Measurements from ENCODE around the gene RAB24. TPM values are rescaled to one million over a fixed set of nuclear protein-coding genes. Genes with fewer than 3 reads are reported as not detected.
"Not testable (repeated sequence)": the region's sequence is repeated elsewhere in the genome, so short reads cannot be mapped to it uniquely, and the experiment has no call there.

The RAB24 gene
- polyA plus RNA-seq, 3 donors, result 30.0 to 33.6 (median 30.9) TPM

DNA sequence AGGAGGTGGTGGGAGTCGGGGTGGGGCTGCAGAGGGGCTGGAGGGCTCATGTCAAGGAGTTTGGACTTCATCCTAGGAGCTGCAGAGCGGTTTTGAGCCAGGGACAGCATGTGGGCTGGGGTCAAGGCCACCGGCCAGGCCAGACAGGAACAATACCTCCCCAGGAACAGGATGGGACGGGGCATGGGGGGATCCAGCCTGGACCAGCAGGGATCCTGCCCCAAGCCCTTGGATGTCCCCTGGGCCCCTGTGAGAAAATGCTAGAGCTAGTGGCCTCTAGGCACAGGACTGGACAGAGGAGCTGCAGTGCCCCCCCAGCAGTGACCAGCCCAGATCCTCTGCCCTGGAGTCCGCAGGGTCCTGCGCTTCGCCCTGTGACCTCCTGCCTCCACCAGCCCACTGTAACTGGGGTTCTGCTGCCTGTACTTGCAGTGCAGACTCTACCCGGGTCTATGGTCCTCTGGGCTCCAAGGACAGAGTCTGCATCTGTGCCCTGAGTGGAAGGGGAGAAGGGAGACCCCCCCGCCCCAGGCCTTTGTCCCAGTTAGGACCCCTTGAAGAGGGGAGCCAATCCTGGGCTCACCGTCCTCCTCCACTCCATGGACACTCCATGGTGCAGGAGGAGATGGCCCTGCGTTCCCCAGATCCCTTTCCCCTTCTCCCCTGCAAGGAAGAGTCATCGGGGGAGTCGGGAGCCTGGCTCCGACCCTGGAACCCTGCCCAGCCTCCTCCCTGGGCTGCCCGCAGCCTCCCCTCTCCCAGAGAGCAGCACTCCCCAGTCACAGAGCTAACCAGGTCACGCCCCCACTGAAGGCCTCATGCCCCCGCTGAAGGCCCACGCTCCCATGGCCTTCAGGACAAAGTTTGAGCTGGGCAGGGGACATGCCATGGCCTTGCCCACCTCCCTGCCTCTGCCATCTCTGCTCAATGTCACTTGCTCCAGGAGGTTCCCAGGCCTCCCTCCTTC is 11.1 kb upstream of the RAB24 start:
- no peak for DNase-seq

DNA sequence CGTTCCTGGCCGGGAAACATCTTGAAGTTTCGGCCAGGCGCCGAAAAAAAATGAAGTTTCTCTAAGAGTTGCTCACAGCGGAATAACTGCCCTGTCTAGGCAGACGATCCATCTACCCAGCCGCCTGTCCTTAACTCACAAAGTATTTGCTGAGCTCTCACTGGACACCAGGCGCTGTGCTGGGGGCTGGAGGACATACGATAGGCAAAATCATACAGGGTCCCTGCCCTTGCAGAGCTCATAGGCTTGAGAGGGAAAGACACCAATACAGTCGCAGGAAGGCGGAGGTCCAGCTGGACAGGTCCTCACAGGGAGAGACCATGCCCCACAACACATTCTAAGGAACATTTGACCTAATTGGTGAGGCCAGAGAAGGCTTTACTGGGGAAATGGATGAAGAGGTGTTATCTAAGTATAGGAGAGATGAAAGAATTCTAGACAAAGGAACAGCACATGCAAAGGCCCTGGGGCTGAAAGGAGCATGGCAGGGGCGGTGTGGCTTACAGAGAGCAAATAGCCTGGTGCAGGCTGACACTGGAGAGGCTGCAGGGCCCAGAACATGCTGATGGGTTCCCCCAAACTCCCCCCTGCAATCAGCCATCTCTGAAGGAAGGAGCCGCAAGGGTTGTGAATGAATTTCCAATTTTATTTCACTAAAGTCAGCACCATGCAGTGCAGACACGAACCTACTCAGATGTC is 10.2 kb upstream of the RAB24 start:
- DNase-seq, result no peak

DNA sequence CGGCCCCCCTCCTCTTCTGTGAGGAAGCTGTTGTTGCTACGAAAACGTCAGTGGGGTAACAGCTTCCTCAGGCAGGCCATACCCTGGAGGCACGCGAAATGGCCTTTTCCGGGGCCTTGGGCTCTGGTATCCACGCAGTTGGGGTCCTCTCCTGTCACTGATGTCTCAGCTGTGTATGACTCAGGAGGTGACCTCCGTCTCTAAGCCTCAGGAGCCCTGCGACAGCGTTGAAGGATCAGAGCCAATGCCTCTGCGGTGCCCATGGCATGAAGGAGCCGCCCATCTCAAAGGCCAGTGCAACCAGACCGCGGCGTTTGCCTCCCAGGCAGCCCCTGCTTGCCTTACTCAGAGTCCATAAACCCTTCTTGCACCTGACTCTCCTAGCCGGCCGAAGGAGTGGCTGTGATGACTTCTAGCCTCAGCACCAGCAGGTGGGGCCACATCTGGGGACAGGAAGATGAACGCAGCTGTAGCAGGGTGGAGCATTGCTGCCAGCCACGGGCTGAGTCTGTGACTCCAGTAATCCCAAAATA is 9.2 kb upstream of the RAB24 start:
- no peak for DNase-seq

DNA sequence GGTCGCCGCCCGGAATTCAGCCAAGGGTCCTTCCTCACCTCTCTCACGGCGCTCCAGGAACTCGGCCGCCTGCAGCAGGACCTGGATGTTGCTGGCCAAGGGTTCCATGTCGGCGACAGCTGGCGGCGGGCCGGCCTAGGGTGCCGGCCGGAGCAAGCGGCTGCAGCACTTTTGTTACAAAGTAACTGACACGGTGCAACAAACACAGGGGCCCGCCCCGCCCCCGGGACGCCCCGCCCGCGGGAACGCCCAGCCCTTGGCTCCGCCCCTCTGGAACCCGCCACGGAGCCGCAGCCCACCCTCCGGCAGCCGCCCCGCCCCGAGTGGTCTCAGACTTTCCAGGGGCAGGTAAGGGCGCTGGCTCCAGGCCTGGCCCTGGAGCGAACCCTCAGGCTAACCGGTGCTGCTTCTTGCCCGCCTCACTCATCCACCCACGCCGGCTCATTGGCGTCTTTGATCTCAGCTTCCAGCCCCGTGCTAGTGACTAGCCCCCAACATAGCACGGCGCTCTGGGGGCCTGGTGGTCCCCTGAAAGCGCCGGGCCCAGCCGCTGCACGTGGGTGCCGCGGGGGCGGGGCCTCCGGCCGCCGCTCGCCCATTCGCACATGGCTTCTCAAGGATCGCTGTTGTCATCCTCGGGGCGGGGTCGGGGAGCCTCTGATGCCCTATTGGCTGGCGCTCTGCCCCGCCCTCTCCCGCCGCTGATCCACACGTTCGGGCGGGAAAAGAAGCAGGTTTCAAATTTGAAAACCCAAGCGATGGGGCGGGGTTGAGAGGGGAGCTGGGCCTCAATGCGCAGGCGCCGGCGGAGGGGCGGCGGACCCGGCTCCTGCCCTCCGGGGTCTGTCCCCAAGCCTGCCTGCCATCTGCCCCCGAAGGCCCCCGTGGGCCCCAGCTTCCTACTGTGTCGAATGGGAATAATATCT is 8.5 kb upstream of the RAB24 start, which contains the start of gene MXD3:
TSS of gene MXD3 (minus strand) at position 176 of the 926 bp plus-strand sequence. CDS start at position 108, 68 bp downstream.
- DNase-seq, result peak; percentile 96

DNA sequence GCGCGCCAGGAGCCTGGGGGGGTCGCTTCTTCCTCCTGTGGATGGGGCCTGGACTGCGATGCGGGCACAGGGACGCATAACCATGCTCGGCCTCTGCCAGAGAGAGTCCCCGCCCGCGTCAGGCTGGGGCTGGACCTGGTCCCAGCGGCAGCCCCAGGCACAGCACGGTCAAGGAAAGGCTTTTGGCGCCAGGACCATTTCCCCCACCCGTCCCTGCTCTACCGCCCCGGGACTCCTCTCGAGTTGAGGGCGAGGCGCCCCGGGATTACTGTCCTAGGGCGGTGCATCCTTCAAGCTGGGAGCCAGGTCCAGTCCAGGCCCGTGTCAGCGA is 7.8 kb upstream of the RAB24 start:
- DNase-seq, result no peak

DNA sequence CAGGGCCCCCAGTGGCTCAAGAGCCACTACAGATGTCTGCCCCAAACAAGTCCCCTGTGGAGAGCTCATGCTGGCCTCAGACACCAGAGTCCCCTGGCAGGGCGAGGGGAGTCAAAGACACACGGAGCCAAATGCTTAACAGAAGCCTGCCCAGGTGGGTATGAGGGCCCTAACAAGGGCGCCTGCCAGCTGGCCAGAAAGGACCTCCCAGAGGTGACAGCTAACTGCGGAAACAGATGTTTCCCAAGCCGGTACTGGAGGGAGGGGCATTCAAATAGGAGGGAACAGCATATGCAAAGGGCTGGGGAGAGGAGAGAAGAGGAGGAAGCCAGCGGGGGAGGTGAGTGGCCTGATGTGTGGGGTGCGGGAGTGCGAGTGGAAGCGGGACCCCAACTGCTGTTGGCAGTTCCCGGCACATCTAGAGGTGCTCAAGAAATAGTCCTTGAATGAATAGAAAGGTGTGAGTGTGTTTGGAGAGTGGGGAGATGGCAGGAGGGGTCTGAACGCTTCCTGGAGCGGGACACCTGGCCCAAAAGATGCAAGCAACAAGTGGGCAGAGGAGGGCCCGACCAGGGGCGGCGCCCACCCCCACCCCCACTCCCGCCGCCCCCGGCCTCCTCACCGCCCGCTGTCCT is 7.4 kb upstream of the RAB24 start:
- no peak for DNase-seq

DNA sequence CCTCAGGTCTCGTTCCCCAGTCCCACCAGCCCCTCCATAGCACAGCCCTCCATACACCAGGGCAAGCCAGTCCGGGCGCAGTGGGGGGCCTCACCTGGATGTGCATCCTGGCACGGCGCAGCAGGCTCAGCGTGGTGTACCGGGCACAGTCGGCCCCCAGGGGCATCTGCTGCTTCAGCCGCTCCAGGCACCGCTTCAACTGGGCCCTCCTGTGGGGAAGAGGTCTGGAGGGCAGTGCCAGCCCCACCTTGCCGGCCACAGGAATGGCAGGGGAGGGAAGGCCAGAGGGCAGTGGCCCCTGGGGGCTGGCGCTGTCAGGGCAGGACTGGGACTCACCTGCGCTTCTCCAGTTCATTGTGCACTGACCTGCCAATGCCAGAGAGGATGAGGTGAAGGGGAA is 6.8 kb upstream of the RAB24 start:
- no peak for DNase-seq

DNA sequence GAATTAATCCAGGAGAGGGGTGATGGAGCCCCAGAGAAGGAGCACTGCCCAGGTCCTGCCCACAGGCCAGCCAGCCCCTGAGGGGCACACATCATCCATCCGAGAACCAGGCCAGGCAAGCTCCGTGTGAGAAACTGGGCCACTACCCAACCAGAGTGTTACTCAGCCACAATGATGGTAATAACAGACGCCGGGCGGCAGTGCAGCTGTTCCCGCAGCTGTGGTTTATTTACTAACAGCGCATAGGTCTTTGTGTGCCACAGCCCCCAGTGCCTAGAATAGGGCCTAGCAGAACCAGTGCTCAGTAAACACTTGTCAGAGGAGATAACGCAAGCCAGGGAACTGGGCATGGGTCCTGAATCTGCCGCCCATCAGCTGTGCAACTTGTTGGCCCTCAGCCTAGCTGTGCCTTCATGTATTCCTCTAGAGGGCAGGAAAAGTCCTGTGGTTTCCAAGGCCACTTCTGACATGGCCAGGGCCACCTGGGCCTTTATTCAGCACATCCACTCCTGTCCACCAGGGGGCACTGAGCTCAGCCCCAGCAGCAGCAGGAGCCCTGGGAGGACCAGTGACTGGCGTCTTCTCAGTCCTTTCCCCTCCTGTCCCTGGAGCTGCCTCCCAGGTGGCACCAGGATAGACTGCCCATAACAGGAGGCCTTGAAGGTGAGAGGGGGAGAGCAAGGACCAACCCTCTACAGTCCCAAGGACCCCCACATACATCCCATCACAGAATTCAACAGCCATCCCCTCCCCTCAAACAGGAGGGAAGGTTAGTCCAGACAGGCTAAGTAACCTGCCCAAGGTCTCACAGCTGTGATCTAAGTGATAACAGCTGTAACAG is 6.1 kb upstream of the RAB24 start:
- no peak for DNase-seq

DNA sequence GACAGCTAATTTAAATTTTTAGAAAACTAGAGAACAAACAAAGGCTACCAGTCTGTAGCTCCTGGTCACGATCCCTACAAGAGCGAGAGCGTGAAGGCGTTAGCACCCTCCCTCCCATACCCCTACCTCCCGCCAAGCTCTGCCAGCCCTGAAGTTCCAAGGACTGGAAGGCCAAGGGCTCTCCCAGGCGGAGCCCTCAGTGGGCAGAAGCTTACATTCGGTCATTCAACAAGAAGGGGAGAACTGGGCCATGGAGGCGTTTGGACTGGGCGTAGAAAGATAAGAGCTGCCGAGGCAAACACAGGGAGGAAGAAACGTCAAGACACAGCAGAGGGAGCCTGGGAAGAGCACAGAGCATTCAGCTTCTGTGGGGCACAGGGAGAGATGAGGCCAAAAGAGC is 5.2 kb upstream of the RAB24 start:
- DNase-seq, result no peak

DNA sequence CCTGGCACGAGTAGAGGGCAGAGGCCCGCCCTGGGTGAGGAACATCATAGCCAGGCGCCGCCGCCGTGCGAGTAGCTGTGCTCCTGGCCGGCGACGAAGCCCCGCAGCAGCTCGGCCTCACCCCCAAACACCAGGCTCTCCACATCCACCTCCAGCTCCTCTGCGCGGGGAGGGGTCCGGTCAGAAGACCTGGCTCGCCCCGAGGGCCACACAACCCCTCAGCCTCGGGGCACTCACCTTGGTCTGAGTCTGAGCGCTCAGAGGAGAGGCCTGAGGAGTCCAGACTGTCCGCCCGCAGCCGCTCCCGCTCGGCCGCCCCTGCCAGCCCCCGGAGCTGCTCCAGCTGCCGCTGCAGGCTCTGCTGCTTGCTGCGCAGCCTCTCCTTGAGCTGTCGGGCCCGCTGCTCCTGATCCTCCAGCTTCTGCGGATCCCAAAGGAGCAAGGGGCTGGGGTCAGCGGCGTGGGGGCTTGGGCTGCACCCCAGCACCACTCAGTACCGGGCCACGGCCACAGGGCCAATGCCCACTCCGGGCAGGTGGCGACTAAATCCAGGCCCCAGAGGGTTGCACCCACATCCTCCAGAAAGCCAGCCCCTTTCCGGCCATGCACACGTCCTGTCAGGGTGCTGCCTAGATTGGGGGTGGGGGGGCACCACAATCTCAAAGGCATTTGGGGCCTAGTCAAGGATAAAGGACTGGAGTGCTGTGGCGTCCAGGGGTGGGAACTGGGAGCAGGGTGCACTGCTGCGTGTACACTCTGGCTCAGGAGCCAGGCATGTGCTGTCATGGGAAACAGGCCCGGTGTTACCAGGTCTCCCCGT is 4.2 kb upstream of the RAB24 start:
- DNase-seq, result no peak

DNA sequence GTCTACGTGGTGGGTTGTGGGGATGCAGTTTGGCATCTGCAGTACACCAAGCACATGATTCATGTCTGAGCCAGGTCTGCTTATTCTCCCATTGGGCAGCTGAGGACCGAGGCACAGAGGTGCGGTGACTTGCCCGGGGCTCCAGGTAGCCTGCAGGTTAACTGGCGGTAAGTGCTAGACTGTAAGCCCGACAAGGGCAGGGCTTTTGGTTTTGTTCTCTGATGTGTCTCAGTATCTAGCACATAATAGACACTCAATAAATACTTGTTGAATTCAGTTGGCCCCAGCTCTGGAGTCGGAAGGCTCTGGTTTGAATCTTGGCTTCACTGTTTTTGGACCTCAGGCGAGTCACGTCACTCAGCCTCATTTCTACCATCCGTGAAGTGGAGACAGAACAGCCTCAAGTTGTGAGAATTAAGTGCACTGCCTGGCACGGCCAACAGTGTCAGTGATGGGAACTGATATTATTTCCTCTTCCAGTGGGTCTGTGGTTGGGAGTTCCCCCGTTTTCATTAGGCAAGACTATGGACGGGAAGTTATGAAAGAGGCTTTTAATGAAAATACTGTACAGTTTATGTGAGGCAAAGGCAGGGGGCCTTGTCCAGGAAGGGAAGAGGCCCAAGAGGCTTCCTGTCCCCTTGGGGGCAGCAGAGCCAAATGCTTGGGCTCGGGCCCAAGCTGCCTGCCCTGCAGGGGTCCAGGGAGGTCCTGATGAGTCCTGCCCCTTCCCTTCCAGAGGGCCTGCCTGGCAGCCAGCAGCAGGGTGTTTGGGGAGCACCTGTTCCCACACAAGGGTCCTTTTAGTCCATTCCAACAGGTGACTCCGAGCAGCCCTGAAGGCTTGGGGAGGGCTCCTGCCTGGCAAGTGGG is 3.4 kb upstream of the RAB24 start:
- no peak for DNase-seq

DNA sequence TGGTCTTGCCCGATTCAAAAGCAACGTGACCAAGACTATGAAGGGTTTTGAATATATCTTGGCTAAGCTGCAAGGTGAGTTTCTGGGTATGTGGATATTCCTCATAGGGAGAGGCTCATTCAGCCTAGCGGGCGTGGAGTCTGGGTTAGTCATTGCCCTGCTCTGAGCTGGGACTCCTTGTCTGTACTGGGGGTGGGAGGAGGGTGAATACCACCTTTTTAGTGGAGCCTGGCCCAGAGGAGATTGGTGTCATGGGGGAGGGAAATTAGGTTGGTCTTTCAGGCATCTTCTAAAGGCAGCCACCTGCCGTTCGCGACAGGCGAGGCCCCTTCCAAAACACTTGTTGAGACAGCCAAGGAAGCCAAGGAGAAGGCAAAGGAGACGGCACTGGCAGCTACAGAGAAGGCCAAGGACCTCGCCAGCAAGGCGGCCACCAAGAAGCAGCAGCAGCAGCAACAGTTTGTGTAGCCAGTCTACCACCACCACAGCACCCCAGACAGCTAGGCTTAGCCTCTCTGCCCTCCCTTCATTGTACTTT is 2.7 kb upstream of the RAB24 start:
- DNase-seq, result not testable (repeated sequence)

DNA sequence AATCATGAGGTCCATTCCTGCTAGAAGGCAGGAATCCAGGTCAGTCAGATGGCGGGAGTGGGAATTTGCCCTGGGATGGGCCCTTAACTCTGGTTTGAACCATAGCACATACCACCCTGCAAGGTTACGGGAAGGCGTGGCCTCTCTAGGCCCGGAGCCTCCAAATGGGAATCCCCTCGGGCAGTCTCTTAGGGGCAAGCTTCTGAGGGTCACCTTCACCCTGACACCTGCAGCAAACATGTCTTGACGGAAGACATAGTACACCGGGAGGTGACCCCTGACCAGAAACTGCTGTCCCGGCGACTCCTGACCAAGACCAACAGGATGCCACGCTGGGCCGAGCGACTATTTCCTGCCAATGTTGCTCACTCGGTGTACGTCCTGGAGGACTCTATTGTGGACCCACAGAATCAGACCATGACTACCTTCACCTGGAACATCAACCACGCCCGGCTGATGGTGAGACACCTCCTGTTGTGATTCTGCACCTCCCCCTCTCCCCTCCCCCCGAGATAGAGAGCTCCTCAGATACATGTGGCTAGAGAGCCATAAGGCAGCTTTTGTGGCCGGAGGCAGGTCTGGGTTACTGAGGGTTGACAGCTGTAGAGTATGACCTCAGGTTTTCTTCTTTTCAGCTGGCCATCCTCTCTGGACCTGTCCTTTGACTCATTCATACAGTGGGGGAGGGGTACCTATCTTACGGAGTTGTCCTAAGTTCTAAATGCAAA is 1.0 kb upstream of the RAB24 start:
- no peak for DNase-seq

DNA sequence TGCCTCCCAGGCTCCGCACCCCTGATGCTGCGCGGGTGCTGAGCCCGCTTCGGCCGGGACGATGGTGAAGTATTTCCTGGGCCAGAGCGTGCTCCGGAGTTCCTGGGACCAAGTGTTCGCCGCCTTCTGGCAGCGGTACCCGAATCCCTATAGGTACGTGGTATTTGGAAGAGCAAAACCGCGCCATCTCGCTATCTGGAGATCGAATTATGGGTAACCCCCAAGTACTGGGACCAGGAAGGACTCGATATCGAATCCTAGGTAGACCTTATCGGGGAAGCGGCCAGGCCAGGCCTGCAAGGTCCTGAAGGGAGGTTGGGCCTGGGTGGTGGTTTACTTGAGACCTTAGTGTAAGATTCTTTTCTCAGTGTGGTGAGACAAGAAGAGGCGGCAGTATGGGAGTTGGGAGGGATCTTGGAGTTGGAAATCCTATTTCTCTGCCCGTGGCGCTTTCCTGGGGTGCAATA is 439 bp upstream of the RAB24 start:
- no peak for DNase-seq

DNA sequence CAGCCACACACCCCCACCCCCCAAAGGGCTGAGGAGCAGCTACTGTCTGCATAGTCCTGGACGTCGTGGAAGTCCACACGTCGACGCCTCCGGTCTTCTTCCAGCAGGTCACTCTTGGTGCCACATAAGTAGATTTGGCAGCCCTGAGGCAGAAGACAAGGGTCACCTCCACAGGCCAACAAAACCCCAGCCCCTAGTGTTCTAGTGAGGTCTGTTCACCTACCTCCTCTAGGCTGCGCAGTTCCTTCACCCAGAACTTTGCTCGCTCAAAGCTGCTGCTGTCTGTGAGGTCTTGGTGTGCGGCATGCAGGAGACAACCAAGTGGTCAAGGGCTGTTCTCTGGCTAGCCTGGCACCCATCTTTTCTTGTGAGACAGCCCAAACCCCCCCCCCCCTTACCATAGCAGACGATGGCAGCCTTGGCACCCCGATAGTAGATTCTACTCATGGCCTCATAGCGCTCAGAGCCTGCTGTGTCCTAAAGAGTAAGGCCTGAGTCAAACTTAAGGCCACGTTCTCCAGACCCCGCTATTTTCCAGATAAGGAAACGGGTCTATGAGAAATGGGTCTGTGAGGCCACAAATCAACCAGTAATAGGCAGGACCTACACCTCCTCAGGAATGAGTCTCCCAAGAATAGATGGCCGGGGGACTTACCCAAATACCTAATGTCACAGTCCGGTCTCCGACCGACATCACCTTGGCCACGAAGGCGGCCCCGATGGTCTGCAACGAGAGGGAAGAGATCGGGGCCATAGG is 987 bp downstream of the RAB24 start:
- no peak for DNase-seq

DNA sequence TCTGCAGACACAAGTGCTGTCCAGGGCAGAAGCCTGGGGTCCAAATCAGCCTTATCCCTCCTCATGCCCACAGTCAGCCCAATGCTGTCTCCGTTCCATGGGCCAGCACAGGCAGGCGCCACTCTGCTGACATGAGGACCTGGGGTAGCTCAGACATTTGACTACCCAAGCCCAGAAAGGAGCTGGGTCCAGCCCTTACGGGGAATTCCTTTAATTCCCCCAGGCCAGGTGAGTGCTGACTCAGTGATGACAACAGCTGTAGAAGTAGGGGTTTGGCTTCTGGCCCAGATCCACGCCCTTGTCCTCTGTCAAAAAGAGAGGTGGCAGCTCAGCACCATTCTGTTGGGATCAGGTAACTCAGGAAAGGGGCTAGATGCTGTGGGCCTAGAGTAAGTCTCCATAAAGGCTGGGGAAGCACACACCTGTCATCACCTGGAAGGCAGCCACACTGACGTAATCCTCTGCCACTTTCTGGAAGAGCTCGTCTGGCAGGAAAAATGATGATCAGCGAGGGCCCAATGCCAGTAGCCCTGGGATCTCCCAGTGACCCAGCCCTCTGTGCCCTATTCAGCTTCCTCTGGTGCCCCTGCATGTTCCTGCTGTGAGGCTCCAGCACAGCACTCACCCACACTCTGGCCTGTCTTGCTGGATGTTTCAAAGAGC is 1.9 kb downstream of the RAB24 start:
- DNase-seq, result no peak
